COR-L47 (cell line): Measurements from ENCODE around the gene VPS18.
A peak's percentile ranks its signal among the peaks of the same experiment; 100 is the strongest.

Experiments
- DNase-seq: peaks from one replicate; lab custom pipeline; 2025; lab: John Stamatoyannopoulos, UW

The VPS18 gene

DNA sequence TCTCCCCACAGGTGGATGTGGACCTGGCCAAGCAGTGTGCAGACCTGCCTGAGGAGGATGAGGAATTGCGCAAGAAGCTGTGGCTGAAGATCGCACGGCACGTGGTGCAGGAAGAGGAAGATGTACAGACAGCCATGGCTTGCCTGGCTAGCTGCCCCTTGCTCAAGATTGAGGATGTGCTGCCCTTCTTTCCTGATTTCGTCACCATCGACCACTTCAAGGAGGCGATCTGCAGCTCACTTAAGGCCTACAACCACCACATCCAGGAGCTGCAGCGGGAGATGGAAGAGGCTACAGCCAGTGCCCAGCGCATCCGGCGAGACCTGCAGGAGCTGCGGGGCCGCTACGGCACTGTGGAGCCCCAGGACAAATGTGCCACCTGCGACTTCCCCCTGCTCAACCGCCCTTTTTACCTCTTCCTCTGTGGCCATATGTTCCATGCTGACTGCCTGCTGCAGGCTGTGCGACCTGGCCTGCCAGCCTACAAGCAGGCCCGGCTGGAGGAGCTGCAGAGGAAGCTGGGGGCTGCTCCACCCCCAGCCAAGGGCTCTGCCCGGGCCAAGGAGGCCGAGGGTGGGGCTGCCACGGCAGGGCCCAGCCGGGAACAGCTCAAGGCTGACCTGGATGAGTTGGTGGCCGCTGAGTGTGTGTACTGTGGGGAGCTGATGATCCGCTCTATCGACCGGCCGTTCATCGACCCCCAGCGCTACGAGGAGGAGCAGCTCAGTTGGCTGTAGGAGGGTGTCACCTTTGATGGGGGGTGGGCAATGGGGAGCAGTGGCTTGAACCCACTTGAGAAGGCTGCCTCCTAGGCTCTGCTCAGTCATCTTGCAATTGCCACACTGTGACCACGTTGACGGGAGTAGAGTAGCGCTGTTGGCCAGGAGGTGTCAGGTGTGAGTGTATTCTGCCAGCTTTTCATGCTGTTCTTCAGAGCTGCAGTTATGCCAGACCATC, 8.6 kb downstream of the VPS18 start:
- DNase-seq: no peak

DNA sequence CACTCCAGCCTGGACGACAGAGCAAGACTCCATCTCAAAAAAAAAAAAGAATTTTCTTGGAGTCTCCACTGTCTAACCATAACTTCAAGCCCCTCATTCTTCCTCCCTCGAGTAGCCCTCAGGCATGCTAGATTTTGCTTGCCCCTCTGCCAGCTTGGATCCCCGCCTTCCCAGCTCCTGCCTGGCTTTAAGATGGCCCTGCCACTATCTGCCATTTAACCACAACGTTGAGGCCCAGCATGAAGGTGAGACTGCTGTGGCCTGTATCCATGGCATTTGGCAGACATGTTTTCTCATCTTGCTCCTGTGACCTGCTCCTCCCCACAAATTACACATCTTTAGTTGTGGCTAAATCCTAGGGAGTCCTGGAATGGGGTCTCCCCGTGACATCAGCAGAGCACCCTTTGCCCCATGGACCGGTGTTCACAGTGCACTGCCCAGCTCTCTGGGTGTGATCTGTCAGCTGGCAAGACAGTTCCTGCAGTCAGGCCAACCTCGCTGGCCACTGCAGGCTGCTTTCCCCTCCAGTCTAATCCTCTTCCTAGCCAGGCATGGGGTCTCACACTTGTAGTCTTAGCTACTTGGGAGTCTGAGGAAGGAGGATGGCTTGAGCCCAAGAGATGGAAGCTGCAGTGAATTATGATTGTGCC, 10.4 kb downstream of the VPS18 start:
- no peak for DNase-seq

DNA sequence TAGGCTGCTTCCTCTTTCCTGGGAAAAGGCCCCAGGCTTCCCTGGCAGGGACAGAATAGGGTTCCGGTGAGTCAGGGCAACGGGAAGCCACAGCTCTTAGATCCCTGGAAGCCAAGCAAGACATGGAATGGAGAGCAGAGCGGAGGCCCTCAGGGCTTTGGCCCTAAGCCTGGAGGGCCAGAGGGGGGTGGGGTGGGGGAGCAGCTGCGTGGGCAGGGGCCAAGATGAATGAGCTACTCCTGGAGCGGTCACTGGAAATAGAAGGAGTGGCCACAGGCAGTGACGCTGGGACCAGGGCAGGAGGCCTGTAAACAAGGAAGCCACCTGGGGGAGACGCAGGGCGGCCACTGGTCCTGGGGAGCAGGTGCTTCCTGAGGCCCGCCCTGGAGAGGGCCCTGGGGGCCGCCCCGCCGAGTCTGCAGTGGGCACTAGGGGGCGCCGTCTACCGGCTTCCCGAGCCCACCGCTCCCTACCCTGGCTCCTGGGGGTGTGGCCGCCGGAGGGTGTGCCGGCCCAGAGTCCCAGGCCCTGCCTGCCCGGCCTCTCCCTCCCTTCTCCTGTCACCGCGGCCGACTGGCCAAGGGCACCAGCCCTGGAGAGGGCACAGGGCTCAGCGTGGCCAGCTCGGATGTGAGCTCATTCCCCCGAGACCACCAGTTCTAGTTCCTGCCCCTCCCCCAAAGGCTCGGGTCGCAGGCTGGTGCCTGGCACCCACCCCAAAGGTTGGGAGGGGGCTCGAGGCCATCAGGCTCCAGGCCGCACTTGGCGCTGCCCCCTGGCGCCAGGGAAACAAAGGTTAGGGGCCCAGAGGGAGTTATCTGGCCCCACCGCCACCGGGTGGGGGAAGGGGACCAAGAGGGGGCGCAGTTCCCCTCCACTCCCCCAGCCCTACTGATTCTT, 12.1 kb downstream of the VPS18 start:
- peak; percentile 90 for DNase-seq

DNA sequence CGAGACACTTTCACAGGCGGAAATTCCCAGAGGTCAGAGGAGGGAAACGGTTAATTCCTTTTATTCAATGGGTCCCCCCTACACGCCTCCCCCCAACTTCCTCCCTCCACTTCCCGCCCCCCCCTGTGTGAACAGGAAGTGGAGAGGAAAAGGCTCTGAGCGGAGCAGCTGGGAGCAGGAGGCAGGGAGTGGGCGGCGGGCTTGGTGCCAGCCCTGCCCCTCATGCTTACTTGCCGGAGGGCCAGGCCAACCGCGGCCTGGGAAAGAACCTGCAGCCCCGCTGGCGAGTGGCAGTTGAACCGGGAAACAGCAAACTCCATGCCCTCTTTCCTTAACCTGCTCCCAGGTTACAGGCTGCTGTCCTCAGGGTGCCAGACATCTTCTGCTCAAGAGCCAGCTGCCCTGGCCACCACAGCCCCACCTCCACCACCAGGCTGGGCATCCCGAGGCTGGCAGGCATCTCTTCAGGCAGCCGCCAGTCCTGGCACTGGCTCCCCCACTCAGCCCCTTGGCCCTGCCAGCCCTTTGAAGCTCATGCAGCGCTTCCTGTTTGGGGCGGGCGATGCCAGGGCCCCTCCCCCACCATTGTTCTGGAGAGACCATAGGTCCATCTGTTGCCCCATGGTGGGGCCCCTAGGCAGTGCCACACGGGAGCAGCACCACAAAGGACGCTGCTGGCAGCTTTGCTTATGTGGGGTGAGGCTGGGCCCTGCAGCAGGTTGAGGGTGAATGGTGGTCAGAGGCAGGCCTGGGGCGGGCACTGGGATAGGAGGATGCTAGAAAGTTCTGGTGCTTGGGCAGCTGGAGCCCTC, 12.9 kb downstream of the VPS18 start:
- peak; percentile 89 for DNase-seq

DNA sequence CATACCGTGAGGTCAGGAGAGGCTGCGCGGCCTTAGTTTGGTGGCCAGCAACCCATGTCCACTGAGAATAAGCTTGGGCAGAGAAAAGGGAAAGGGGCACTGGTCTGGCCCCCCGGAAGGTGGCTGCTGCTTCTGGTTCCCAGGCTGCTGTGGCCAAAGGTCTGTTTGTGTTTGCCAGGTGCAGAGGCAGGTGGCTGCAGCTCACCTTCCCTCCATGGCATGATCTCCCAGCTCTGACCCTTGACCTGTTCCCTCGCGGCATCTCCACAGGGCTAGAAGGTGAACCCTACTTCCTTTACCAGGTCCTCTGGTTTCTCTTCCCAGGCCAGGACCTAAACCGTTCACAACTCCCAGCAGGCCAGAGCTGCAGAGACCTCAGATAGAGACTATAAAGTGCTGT, 13.8 kb downstream of the VPS18 start:
- DNase-seq: no peak

DNA sequence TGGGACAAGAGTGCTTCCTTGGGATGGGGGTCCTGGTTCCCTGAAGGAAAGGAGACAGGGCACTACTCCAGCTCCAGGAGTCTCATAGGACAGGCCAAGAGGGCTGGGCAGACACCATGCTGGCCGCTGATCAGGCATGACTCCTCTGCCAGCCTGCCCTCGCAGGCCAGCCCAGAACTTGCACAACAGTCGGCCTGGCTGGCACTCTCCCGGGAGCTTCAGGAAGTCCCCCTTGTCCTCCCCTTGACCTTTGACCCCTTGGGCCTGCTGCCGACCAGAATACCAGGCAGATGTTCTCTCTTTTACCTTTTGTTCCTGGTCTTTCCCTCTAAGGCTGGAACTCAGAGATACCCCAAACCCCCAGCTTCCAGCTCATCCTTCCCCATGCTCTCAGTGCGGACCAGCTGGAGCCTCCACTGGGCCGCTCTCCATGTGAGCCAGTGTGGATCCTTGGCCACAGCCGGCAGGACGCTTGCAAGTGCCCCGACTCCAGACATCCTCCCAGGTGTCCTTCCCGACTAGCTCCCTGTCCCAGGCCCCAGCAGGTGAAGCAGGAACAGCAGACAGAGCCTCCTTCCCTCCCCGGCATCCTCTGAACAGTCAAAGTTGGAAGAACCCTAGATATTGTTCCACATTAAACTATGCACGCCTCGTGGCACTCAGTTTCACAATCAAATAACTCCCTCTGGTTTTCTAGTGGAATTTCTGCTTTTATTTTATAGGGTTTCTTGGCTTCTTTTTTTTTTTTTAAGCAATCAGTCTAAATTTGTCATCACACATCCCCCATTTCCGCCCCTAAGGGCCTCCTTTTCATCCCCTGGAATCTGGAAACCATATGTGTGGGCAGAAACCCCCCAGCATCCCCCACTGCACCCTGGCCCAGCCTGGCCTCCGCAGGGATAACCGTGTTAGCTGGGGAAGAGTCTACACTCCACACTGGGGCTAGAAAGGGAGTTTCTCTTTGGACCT, 15.7 kb downstream of the VPS18 start:
- no peak for DNase-seq

DNA sequence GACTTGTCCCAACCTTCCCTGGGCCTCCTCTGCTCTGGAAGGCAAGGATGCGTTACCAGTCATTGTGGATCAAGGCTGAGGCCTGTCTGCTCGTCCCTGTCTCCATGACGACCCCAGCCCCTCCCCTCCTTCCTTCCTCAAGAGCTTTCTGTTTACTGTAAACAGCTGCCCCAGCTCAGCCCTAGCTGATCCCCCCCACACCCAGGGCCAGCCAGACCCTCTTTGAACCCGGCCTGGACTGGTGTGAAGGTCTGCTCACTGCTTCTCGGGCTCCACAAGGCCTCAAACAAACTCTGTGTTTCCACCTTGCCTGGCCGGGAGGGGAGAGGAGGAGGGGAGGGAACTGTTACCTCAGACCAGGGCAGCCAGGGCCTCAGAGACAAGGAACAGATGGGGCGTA, 16.9 kb downstream of the VPS18 start:
- DNase-seq: peak; percentile 77

DNA sequence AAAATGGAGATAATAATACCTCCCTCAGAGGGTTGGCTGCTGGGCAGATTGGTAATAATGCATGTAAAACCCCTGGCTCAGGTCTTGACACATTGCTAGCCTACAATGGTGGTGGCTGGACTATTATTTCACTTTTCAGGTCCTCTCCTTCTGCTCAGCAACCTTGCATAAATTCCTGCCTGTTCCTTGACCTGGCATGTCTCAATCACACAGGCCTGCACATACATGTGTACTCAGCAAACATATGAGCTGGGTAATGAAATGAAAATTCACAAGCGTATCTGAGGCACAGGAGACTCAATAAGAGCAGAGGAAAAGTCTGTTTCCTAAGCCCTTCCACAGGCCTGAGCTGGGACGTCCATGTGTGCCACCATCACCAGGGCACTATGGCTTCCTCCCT, 17.4 kb downstream of the VPS18 start:
- DNase-seq: no peak

DNA sequence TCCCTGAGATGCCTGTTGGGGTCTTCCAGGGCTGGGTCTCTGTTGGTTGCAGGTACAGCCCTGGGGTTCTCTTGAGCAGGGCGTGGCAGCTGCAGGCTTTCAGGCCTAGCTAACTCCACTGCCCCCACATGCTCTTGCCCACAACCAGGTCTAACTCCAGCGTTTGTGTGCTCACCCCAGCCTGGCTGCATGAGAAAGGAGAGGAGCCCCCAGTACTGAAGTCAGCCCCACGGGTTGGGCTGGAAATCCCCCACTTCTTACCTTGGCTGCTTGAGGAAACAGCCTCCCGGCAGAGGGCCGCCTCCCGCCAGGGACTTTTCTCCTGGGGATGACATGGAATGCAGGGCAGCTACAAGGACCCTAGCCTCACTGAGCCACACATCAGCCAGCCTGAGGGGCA, 18.2 kb downstream of the VPS18 start:
- no peak for DNase-seq

DNA sequence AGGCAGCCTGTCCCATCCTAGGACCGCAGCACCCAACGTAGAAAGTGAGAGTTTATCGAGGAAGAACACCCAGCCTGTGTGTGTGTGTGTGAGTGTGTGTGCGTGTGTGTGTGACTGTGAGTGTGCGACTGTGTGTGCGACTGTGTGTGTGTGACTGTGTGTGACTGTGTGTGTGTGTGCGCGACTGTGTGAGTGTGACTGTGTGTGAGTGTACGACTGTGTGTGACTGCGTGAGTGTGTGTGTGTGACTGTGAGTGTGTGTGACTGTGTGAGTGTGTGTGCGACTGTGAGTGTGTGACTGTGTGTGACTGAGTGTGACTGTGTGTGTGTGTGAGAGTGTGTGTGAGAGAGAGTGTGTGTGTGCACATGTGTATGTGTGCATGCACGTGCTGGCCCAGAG, 19.8 kb downstream of the VPS18 start:
- DNase-seq: no peak

DNA sequence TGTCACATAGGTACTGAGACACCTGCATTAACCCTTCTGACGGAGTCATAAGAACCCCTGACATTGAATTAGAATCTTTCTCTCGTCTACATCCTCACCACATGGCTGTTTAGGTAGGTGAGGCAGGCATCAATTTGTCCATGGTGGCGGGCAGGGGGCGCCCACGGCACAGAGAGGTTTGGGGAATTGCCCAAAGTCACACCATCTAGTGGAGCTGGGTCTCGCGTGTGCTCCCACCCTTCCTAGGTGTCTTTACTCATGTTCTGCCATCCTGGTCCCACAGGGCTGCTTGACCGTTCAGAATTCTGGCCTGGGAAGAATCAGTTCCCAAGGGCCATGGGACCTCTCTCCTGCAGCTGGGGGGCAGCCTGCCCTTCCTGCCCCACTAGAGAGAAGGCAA, 20.2 kb downstream of the VPS18 start:
- DNase-seq: no peak

DNA sequence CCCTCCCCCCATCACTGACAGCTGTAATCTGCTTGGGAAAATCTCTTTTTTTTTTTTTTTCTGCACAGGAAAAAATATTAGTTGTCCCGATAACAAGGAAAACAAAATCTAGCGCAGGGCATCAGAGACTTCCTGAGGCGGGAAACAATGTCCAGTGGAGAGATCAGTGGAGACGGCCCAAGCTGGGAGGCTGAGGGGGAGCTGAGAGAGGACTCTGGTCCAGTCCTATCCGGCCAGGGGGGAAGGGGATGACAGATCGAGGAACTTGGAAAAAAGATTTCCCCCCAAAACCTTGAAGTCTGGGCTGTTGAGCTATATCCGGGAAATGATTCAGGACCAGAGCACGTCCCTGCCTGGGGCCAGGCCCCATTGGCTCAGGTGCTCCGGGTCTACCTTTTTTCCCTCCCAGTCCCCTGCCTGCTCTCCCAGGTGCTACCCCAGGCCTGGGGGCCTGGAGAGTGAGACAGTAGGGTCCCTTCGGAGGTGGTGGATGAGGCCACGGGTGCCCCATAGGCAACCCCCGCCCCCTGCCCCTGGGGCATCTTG, 20.9 kb downstream of the VPS18 start:
- no peak for DNase-seq

DNA sequence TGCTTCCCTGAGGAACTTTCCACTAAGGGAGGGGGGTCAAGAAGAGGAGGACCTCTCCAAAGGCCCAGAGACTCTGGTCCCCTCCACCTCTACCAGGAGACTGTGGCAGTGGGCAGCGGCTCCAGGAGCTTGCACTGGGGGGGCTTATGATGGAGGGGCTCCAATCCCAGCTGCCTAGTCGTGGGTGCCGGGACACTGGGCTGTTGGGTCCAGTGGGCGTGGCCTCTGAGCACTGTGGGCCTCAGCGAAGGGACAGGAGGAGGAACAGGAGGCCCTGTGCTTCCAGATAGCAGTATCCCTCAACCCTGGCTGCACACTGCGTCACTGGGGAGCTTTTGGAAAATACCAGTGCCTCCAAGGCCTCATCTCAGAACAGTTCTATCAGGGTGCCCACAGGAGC, 21.4 kb downstream of the VPS18 start:
- no peak for DNase-seq

DNA sequence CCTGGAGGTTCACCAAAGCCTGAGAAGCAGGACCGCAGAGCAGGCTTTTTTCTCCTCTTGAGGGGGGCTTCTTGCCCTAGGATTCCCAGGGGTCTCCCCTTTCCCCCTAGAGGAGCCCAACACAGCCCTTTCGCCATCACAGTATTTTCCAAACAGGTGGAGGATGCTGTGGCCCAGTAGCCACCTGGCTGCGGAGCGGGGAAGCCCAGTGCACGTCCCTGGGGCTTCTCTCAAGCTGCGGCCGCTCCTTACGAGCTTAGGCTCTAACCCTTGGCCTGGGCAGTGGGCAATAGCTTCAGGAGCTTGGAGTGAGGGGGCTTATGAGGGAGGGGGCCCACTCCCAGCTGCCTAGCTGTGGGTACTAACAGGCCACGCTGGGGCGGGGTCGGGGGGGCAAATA, 23.3 kb downstream of the VPS18 start:
- DNase-seq: no peak

DNA sequence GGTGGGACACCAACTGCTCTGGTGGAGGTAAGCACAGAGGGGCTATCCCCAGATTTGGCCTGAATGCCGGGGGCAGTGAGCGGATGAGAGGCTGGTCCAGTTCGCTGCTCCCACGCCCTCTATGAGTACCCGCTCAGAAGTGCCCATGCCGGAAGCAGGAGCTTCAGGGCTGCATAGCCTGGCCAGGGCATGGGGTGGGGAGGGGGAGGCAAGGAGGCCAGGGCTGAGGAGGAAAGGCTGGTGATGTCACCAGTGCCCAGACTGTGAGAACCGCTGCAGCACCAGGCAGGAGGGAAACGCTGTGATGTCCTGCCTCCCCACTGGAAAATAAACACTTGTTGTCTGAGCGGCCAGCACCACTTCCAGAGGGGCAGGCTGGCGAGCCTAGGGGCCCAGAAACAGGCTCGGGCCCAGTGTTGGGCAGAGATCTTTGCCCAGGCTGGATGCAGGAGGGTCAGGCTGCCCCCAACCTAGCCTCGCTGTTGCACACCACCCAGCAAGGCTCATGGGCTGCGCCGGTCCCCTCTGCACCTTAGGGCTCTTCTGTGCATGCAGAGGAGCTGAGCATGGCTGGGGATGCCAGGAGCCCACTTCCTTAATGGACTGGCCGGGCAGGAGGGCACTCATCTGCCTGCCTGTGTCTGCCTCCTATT, 24.0 kb downstream of the VPS18 start:
- peak; percentile 57 for DNase-seq

DNA sequence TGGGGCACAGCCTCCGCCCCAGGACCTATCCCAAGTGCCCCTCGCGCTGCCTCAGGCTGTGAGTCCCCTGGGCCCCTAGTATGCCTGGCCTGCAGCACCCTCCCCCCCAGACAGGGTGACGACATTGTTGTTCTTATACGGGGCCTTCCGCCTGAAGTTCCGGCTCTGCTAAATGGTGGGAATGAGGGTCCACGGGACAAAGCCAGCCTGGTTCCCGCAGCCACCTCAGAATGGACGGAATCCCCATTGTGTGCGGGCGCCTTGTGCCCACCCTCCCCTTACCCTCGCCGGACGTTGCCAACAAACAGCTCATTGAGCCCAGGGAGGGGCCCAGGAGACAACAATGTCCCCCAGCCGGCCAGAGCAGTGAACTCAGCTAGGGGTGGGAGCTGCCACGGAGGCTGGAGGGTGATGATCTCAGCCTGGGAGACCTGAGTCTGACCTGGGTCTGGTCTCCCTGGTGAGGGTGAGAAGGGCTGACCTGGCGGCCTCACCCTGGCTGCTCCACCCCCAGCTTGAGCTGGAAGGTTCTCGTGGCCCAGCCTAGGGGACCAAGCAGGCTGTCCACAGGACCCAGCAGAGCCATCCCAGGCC, 24.6 kb downstream of the VPS18 start:
- DNase-seq: no peak

DNA sequence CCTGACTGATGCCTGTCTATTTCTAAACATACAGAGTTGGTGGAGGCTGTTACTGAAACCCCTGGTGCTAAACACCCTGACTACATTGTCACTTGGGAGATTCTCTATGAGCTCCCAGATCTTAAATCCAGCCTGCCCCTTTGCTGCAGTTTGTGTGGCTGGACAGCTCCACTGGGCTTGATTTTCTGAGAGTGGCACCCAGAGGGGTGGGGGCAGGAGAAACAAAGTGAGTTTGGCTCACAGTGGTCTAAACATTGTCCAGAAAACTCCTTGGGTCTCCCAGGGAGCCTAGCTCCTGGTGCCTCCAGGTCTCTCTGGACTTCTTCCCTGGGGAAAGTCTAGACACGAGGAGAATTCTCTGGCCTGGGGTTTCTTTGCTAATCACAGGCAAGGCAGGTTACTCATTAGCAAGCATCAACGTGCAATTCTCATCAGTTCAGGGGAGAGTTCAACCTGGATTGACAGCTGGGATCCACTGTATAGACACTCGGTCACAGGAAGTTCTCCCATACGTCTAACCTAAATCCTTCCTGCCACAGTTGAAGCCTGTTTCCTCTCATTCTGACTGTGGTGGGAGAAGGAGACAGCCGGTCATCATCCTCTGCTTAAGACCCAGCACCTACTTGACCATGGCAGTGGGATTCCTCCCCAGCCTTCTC, 27.8 kb downstream of the VPS18 start:
- no peak for DNase-seq

DNA sequence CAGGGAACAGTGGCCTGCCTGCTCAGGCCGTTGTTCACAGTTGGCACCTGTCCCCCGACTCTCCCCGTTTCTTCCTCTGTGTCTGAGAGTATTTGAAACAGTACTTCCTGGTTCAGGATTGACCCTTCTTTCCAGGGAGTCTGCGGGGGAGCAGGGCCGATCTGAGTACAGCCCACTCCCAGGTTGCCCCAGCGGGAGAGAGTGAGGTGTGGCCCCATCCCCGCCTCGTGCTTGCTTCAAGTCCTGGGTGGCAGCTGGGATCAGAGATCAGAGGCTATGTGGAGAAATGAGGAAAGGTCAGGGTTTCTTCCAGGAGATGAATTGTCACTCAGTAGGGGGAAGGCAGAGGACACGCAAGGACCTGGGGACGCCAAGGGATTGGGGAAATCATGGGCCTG, 28.4 kb downstream of the VPS18 start:
- no peak for DNase-seq

DNA sequence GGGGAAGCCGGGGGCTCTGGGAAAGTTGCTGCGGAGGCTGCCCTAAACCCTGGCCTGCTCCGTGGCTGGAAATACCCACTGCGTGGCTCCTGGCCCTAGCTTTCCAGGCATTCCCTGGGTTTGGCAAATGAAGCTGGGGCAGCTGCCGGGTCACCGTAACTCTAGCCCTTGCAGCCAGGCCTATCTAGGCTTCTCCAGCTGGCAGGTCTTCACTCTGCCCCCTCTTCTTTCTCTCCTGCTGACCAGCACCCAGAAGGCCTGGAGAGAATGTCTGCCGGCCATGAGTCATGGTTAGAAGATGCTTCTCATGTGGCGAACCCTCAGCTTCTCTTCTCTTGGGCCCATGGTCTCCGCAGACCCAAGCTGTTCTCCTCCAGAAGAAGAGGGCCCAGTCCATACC, 29.3 kb downstream of the VPS18 start:
- DNase-seq: no peak
